ENCODE data around the gene TBX5. TPM values are rescaled to one million over a fixed set of nuclear protein-coding genes. Genes with fewer than 3 reads are reported as not detected.

Gene TBX5
- total and polyA plus RNA-seq, 9 of the 15 experiments (the other 6 are each of a cell fraction or from before 2014, with no cell fraction given): not detected

DNA sequence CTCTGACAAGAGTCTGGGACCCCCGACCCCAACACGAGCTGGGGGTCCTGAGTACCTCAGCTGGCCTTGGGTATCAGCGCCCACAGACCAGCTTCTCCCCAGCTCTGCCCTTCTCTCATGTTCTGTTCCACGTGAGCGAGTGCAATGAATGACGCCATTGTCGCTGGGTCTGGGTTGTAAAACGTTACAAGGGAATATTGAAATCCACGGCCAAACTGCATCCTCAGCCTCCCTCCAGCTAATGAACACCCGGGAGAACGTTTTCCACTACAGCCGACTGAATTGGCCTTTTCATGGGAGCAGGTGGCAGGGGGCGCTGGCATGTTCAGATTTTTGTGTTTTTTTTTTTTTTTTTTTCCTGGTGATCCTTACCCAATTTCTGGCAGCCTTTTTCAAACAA is 34.7 kb downstream of the TBX5 start (continued):
- TF ChIP-seq NFXL1 (CRISPR knock-in tag; IDR thresholded peaks at IDR 0.05) (no peak), ZNF124 (CRISPR knock-in tag; IDR thresholded peaks at IDR 0.05) (no peak), ZBED1 (IDR thresholded peaks at IDR 0.05) (no peak), POLR2B (IDR thresholded peaks at IDR 0.05; ENCODE audit: low read depth, partially characterized antibody) (no peak), BCL6 (CRISPR knock-in tag; IDR thresholded peaks at IDR 0.05) (no peak)

DNA sequence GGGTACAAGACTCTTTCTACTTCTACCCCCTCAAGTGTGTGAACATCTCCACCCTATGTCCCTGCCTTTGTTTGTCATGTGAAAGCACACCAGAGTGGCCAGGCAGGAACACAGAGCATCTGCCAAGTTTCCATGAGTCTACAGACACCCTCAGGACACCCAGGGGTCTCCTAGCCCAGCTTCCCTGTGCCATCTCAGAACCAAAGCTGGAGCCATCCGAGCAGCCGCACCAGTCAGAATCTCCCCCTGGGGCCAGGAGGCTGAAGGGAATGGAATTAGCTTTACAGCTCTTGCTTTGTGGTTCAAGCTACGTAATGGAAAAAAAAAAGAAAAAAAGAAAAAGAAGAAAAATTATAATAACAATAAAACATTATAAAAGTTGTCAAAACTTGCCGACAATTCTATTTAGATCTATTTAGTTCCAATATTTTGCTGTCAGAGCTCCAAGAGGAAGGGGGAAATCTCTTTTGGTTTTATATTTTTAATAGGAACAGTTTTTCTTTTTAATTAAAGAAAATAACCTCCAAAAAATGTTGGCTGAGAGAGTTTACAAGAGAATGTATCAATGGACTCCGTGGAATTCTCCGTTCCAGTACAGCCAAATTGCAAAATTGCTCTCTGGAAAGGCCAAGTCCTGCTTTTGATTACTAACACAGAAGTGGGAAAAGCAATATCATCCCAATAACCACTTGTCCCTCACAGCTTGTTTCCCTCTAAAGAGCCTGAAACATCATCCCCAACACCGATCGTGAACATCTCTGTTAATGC is 37.1 kb downstream of the TBX5 start:
- Histone ChIP-seq H3K36me3 (ENCODE audit: control insufficient read depth, insufficient read depth, low read length) (no peaks in the 10 kb centered on the region), H3K27ac (ENCODE audit: extremely low read depth, low read depth, low read length) (no peak overlapping the region), H3K4me1 (replicated peaks in 1 of 2; ENCODE audit: control insufficient read depth in 2 of 2, insufficient read depth in 2 of 2, low read length in 2 of 2) (no peaks in the 10 kb centered on the region), H3K9me1 (ENCODE audit: control insufficient read depth, insufficient read depth, low read length) (no peaks in the 10 kb centered on the region), H2AFZ (ENCODE audit: low read depth, low read length) (no peak overlapping the region), H3K9ac (ENCODE audit: insufficient read depth in 1 of 2, low read depth in 2 of 2, low read length in 2 of 2) (no peak overlapping the region), H3K79me2 (ENCODE audit: control insufficient read depth, insufficient read depth, low read length) (no peaks in the 10 kb centered on the region), H3K4me3 (no peak overlapping the region), H3K4me2 (ENCODE audit: insufficient read depth, low read length) (no peak overlapping the region), H3K9me3 (replicated peaks; ENCODE audit: control insufficient read depth, insufficient read depth, low read depth, low read length) (no peaks in the 10 kb centered on the region), H3K27me3 (ENCODE audit: control insufficient read depth in 2 of 2, insufficient read depth in 2 of 2, low read length in 2 of 2) (peaks cover 0 to 4% of the 10 kb centered on the region in 2 experiments; a peak in 2 of 5 replicates), H4K20me1 (replicated peaks; ENCODE audit: control insufficient read depth, insufficient read depth, low read length) (no peaks in the 10 kb centered on the region)
- in situ Hi-C loops (cut with MboI): no loop called here
- BruUV-seq (replicated peaks): no TSS peak
- ATAC-seq: no peak
- DNase-seq (ENCODE audit: extremely low read depth in 1 of 4, low spot score in 3 of 4): no peak
- intact Hi-C loops (cut with micrococcal nuclease): no loop called here
- CTCF ChIA-PET (ENCODE audit: low intra/inter-chr PET ratio): no interaction called here
- FAIRE-seq: no peak
- WGBS (ENCODE audit: insufficient coverage, low coverage, missing lambda C conversion rate): 0% methylated on average over 8 of the region's 8 CpGs
- POLR2A ChIA-PET: no interaction called here
- TF ChIP-seq BCL6 (CRISPR knock-in tag; IDR thresholded peaks at IDR 0.05): no peak
- no peak for TF ChIP-seq ZNF146 (CRISPR knock-in tag; IDR thresholded peaks at IDR 0.05; ENCODE audit: unreplicated experiment)
- no peak for TF ChIP-seq NFXL1 (CRISPR knock-in tag; IDR thresholded peaks at IDR 0.05)
- TF ChIP-seq HOXB6 (CRISPR knock-in tag; IDR thresholded peaks at IDR 0.05; ENCODE audit: borderline replicate concordance): no peak
- no peak for TF ChIP-seq SP1 (CRISPR knock-in tag; IDR thresholded peaks at IDR 0.05)
- TF ChIP-seq MAFK (IDR thresholded peaks at IDR 0.05; ENCODE audit: low read length): no peak
- no peak for TF ChIP-seq BCOR (IDR thresholded peaks at IDR 0.05)
- TF ChIP-seq ZNF384 (IDR thresholded peaks at IDR 0.05; ENCODE audit: low read depth, low read length): no peak
- no peak for TF ChIP-seq TBP (optimal IDR thresholded peaks at IDR 0.05; ENCODE audit: low read depth, low read length)
- TF ChIP-seq FOSL1 (tag; conservative IDR thresholded peaks at IDR 0.05): no peak
- TF ChIP-seq HNRNPLL (IDR thresholded peaks at IDR 0.05; ENCODE audit: low read depth, low read length, poor library complexity, severe bottlenecking): no peak
- no peak for TF ChIP-seq NFE2L1 (tag; IDR thresholded peaks at IDR 0.05; ENCODE audit: borderline replicate concordance, low read depth)
- no peak for TF ChIP-seq RAD51 (IDR thresholded peaks at IDR 0.05; ENCODE audit: borderline replicate concordance, low read depth)
